ENCODE data around the gene NUMBL.
A peak's percentile ranks its signal among the peaks of the same experiment; 100 is the strongest.
"Not testable (repeated sequence)": the region's sequence is repeated elsewhere in the genome, so short reads cannot be mapped to it uniquely, and the experiment has no call there.

Gene NUMBL

DNA sequence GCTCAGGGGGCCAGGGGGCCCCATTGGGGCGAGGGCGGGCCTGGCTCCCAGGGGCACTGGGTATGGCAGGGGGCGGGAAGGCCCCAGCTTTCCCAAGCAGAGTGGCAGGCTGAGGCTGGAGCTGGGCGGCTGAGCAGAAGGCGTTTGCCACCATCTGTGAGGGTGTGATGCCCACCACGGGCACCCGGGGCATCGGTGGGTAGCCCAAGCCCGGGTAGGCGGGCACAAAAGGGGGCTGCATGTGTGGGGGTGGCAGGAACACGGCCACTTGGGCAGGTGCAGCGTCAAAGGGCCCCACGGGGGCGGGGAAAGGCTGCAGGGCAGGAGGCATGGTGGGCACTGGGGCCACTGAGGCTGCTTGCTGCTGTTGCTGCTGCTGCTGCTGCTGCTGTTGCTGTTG, 22.8 kb downstream of the NUMBL start:
- no peak for DNase-seq

DNA sequence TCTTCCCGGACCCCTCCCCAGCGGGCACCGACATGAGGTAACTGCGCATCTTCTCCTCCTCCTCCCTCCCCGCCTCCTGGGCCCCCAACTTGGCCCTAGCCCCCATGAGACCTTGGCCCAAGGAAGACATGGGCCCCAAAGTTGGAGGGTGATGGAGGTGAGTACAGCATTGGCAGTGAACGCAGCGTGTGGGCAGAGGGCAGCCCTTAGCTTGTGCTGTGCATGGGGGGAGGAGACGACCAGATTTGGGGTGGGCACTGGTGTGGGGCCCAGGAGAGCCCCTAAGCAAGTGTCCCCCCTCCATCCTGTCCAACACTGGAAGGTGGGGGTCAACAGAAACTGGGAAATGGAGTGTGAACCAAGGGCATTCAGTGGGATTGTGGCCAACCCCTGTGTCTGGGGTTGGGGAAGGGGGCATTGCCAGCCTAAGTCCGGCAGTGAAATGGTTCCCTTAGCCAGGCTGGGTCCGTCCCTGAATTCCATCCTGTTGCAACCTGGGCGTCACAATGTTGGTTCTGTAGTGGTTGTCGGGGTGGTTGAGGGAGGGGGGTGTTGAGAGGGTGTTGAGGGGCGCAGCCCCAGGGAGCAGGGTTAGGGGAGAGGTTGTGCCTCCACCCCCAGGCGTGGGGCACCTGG, 23.5 kb downstream of the NUMBL start:
- no peak for DNase-seq

DNA sequence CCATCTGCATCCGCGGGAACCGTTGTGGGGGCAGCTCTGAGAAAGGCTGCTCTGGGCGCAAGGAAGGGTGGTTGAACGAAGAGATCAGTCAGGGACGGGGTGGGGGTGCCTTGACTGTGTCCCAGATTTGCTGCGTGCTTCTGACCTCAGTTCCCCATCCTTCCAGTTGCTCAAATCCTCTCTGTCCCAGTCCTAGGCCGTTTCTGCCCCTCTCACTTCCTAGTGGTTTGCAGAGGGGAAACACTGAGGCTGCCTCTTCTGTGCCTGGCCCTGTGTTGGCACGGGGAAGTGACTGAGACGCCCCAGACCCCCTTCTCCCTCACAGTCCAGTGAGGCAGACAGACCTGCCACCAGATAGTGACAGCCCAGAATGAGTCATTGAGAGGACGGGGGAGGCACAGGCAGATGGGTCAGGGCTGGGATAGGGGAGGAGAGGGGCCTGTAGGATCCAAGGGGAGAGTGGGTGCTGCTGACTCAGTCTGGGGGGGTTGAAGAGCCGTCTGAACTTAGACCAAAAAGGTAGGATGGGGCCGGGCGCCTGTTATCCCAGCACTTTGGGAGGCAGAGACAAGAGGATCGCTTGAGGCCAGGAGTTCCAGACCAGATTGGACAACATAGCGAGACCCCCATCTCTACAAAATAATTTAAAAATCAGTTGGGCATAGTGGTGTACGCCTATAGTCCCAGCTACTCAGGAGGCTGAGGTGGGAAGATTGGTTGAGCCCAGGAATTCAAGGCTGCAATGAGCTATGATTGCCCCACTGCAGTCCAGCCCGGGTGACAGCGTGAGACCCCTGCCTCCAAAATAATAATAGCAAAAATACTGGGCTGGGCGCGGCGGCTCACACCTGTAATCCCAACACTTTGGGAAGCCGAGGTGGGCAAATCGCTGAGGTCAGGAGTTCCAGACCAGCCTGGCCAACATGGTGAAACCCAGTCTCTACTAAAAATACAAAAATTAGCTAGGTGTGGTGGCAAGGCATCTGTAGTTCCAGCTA, 26.5 kb downstream of the NUMBL start:
- DNase-seq: peak in 3 of 58 donors; percentile 39 to 57 (median 45)

DNA sequence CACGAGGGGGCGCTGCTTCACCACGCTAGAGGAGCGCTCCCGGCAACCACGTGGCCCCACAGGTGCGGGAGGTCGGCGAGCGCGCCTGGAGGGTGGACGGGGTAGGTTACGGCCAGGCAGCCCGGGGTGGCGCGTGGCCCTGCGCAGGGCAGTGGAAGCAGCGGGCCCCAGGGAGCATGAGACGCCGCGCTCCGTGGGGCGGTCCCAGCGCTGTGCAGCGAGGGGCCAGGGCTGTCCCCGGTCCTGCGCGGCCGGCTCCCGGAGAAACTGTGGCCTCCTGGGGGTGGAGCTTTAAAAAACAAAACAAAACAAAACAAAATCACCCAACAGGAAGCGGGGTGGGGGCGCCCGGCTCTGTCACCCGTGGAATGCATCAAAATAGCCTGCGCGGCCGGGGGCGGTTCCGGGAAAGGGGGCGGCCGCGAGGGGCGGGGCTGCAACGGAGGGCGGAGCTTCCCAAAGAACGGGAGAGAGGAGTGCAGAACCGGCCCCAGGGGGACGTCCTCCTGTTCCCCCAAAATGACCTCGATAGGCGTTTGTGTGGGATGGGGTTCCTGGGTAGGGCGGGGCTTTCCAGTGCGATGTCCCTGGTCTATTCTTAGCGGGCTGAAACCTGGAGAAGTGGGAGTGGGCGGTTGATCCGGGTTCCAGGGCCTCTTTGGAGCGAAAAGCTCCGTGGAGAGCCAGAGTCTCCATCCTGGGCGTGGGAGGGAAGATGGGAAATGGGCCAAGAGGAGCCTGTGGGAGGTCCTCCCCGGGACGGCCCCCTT, 27.3 kb downstream of the NUMBL start:
- peak in 57 of 58 donors; percentile 33 to 92 (median 77) for DNase-seq

DNA sequence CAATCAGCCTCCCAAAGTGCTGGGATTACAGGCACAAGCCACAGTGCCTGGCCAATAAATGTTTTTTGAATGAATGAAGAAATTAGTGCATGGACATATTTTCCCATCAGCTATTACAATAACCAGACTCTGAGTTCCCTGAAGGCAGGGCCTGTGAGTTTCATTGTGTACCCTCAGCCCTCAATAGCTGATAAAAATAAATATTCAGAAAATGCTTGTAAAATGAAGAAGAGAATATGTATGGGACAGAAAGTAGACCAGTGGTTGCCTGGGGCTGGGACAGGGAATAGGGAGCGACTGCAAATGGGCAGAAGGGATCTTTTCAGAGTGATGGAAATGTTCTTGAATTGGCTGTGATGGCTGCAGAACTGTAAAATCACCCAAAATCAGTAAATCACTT, 28.8 kb downstream of the NUMBL start:
- DNase-seq: no peak

DNA sequence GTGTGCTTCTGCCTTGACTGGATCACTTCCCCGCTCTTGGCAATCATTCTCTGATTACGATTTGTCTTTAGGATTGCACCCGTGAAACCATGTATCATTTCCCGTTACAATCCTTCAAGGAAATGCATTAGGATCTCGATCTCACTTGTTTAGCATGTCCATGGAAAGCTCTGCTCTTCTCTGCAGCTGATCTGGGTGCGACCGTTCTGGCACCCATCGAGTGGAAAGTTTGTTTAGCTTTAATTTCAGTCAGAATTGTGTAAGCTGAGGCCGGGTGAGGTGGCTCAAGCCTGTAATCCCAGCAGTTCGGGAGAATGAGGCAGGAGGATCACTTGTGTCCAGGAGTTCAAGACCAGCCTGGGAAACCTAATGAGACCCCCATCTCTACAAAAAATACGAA, 30.9 kb downstream of the NUMBL start:
- DNase-seq: no peak

DNA sequence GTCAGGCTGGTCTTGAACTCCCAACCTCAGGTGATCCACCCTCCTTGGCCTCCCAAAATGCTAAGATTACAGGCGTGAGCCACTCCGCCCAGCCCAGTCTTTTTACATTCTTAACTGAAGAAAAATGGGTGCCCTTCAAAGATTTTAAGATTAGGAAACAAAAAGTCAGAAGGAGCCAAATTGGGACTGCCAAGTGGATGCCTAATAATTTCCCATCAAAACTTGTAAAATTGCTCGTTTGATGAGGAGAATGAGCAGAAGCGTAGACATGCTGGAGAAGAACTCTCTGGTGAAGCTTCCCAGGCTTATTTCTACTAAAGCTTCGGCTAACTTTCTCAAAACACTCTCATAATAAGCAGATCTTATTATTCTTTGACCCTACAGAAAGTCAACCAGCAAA, 31.3 kb downstream of the NUMBL start:
- DNase-seq: no peak

DNA sequence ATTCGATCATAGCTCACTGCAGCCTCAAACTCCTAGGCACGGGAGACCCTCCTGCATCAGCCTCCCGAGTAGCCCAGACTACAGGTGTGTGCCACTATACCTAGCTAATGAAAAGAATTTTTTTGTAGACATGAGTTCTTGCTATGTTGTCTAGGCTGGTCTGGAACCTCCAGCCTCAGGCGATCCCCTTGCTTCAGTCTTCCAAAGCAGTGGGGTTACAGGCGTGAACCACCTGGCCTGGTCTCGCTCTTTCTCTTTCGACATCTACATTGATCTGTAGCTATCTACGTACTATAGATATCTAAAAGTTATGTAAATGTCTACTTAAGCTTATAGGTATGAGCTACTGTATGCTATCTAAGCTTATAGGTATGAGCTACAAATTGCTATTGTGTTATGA, 32.4 kb downstream of the NUMBL start:
- DNase-seq: no peak

DNA sequence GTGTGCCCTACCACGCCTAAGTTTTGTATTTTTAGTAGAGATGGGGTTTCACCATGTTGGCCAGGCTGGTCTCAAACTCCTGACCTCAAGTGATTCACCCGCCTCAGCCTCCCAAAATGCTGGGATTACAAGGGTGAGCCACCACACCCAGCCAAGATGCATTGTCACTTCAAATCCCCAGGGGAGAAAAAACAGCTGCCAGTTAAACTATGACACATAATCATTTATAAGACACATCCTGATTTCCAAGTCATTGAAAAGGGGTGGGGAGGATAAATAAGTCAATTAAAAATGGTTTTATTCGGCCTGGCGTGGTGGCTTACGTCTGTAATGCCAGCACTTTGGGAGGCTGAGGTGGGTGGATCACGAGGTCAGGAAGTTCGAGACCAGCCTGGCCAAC, 34.8 kb downstream of the NUMBL start:
- not testable (repeated sequence) for DNase-seq

DNA sequence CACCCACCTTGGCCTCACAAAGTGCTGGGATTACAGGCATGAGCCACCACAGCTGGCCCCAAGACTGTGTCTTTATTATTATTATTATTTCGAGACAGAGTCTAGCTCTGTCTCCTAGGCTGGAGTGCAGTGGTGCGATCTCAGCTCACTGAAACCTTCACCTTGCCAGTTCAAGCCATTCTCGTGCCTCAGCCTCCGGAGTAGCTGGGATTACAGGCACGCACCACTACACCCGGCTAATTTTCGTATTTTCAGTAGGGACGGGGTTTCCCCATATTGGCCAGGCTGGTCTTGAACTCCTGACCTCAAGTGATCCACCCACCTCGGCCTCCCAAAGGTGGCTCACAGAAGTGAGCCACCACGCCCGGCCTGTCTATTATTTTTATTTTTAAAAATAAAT, 38.1 kb downstream of the NUMBL start:
- not testable (repeated sequence) for DNase-seq

DNA sequence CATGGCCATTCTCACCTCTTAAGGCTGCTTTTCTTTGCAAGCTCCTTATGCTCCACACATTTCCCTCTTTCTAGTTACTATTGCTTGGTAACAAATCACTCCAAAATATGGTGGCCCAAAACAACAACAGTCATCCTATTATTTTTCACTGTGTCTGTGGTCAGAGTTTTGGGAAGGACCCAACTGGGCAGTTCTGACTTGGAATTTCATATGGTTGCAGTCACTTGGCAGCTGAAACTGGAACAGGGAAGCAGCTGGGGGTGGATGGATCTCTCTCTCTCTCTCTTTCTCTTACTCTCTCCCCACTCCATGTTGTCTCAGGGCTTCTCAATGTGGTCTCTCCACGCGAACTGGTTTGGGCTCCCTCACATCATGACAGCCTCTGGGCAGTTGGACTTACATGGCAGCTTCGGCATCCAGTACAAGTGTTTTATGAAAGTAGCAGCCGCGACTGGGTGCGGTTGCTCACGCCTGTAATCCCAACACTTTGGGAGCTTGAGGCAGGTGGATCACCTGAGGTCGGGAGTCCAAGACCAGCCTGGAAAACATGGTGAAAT, 39.6 kb downstream of the NUMBL start:
- DNase-seq: no peak

DNA sequence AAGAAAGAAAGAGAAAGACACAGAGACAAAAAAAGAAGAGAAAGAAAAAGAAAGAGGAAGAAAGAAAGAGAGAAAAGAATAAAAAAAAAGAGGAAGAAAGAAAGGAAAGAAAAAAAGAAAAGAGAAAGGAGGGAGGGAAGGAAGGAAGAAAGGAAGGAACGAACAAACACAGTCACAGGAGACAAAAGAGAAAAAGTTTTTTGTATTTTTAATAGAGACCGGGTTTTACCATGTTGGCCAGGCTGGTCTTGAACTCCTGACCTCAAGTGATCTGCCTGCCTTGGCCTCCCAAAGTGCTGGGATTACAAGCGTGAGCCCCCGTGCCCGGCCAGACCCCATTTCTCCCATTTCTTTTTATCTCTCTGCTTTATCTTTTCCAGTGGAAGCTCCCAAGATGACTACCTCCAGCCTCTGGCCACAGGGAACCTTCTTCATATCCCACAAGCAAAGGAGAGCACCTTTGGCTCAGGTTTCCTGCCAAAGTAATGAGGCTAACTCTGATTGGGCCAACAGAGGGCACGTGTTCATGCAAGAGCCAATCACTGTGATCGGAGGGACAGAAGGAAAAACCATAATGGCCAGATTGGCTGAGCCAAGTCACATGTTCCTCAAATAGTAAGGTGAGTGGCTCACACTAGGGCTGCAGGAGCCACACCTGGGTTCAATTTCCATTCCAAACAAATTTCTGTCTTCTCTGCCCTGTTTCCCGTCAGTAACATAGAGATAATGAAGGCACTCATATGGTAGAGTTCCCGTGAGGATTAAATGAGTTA, 40.4 kb downstream of the NUMBL start:
- not testable (repeated sequence) for DNase-seq

DNA sequence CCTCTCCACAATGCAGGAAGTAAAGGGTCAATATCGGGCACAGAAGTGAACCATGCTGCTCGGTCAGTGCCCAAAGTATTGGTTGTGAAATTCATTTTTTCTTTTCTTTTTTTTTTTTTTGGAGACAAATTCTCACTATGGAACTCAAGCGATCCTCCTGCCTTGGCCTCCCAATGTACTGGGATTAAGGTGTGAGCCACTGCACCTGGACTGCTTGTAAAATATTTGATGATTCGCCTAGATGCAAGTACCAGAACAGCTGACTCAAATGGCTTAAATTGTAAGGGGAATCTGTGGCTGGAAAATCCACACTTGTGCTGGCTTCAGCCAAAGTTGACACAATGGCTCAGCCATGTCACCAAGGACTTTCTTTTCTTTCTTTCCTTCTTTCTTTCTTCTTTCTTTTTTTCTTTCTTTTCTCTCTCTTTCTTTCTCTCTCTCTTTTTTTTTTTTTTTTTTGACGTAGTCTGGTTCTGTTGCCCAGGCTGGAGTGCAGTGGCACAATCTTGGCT, 43.7 kb downstream of the NUMBL start:
- DNase-seq: no peak

DNA sequence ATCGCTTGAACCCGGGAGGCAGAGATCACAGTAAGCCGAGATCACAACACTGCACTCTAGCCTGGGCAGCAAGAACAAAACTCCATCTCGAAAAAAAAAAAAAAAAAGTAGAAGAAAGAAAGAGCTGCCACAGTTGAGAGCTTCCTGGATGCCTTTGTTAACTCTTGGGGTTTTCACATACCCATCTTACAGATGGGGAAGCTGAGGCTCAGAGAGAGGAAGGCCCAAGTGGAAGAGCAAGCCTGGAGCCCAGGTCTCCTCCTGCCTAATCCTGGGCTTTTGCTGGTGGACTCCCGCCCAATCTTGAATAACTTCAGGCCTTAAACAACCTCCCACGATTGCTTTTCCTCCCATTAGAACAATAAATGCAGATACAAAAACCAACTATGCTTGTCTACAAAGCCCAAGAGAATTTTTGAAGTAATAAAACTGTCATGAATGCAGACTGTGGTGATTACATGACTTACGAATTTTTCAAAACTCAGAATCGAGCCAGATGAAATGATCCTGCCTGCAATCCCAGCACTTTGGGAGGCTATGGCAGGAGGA, 47.6 kb downstream of the NUMBL start:
- DNase-seq: no peak

DNA sequence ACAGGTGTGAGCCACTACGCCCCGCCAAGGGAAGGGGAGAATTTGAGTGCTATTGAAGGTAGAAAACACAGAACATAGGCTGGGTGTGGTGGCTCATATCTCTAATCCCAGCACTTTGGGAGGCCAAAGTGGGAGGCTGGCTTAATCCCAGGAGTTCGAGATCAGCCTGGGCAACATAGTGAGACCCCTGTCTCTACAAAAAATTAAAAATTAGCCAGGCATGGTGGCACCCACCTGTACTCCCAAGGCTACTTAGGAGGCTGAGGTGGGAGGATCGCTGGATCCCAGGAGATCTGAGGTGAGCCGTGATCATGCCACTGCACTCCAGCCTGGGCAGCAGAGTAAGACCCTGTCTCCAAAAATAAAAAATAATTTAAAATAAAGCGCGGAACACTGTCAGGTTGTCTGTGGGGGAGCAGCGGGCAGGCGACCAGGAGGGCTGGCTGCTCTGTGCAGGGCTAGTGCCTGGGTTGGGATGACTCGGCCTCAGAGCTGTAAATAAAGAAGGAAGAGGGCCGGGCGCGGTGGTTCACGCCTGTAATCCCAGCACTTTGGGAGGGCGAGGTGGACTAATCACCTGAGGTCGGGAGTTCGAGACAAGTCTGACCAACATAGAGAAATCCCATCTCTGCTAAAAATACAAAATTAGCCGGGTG, 48.3 kb downstream of the NUMBL start:
- DNase-seq: no peak

DNA sequence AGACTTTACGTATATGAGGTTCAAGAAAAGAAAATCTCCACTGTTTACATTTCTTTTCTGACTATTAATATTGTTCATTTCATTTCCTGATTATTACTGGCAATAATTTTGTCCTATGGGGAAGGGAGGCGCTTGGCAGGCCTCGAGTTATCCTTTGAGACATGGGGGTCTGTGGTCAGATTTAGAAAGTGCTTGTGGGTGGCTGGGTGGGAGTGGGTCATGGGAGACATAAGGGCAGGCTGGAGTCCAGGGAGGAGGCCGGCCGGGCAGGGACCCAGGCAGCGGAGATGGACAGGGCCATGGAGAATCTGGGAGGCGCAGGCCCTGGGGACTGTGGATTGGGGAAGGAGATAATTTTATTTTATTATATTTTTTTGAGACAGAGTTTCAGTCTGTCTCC, 49.2 kb downstream of the NUMBL start:
- no peak for DNase-seq

DNA sequence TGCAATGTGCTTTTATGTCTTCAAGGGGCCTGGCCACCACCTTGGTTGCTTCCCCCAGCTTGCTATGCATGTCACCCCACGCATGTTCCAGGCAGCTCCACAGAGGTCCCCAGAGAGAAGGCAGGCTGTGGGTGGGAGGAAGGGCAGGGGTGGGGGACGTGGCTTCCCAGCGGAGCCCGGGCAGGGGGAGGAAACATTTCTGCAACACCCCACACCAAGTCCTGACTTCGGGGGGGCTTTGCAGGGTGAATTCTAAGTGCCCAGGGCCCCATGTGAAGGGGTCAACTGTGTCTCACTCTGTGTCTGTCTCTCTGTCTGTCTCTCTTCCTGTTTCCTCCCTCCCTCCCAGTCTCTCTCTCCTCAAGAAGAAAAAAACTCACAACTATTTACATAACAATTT, 49.7 kb downstream of the NUMBL start:
- peak in 1 of 58 donors; percentile 13 for DNase-seq

DNA sequence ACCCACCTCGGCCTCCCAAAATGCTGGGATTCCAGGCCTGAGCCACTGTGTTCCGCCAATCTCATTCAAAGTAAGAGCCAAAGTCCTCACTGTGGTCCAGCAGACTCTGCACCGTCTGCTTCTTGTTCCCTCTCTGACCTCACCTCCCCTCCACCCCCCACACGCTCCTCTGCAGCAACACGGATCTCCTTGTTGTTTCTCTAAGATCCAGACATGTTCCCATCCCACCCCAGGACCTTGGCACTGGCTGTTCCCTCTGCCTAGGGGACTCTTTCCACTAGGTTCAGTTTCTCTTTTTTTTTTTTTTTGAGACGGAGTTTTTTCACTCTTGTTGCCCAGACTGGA, 50.8 kb downstream of the NUMBL start:
- DNase-seq: no peak

DNA sequence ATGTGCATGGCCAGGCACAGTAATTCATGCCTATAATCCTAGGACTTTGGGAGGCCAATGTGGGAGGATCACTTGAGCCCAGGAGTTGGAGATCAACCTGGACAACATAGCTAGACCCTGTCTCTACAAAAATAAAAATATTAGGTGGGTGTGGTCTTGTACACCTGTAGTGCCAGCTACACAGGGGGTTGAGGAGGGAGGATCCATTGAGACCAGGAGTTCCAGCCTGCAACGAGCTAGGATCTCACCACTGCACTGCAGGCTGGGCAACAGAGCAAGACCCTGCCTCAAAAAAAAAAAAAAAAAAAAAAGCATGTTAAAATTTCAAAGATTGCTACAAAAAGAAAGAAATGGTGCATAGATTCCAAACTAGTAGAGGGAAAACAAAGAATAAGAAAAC, 52.1 kb downstream of the NUMBL start:
- DNase-seq: no peak

DNA sequence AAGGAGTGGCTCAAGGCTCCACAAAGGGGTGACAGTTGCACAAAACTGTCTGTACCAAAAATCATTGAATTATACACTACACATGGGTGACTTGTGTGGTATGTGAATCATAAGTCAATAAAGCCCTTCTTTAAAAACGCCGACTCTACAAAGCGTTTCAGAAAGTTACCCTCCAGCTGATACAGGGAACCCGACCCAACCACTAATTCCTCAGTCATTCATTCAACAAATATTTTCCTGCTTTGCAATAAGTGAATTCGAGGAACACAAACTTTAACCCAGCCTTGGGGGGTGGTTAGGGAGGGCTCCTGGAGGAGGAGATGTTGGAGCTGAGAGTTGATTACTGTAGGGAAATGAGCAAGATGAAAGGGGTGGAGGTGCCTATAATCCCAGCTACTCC, 57.2 kb downstream of the NUMBL start:
- no peak for DNase-seq
